Limb (tissue), 2 donors: ENCODE results near the gene MAGI2.

ENCODE experiments used
- DNase-seq, 2 donors: peaks; one replicate each; pipeline ENCODE4 v3.0.0-alpha.2; 2016; ENCODE audit errors: extremely low spot score in 2 of 2

The MAGI2 gene

DNA sequence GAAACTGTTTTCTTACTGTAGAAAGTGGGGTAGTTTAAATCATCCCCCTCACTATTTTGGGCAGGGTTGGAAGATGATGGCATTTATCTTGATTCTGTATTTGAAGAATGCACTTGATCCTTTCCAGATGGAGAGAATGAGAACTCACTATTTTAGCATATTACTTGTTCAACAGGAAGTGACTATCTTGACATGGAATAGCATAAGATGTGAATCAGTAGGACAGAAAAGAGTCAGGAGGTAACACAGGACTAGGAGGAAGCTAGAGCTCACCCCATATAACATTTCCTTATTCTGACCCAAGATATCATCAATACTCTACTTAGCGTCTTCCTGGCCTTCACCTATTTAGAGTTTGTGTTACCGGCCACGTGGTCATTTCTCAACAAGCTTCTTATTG, 1254.7 kb downstream of the MAGI2 start:
- no peak for DNase-seq

DNA sequence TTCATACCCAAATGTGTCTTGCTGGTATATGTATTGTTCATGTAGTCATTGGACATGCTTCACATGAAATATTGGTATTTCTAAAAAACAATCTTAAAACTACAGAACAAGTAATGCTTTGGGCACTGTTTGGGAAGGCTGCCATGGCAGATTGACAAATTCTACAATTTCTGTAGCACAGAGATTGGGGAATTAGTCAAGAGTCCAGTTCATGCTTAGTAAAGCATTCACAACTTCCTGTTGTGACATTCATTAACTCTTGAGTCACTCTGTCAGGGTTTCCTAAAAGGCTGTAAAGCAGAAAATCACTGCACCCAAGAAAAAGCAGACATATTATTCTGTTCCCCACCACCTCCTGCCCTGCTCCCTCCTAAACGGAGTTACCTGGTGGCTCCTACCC, 1256.0 kb downstream of the MAGI2 start:
- no peak for DNase-seq

DNA sequence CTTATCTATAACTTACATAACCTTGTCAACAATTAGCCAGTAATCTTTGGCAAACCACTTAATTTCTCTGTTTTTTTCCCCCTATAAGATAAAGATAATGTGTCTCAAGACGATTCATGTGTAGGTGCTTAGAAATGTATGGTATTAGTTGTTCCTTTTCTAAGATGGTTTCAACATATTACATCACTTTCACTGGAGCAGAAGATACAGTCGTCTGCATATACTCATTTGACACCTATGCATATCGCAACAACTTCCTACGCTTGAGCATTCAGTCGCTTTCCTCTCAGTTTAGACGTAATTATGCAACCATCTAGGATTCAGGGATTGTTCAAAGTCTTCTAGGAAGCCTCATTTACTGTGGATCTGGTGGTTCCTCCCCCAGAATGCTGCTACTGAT, 1258.2 kb downstream of the MAGI2 start:
- DNase-seq, result no peak

DNA sequence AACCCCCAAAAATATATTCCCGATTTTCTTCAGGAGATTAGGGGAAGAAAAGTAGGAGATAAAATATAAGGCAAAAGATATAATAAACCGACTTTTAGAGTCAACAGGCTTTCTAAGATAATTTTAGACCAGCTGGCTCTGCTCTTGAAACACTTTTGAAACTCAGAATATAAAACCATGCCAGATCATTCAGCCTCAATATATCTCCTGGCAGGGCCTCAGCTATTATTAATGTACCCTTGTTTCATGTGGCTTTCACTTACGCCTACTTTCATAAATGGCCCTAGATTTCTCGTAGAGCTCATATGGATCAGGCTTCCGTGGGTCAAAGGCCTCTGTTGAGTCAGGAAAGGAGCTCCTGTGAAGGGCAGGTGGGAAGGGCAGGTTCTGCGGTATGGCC, 1258.9 kb downstream of the MAGI2 start:
- no peak for DNase-seq

DNA sequence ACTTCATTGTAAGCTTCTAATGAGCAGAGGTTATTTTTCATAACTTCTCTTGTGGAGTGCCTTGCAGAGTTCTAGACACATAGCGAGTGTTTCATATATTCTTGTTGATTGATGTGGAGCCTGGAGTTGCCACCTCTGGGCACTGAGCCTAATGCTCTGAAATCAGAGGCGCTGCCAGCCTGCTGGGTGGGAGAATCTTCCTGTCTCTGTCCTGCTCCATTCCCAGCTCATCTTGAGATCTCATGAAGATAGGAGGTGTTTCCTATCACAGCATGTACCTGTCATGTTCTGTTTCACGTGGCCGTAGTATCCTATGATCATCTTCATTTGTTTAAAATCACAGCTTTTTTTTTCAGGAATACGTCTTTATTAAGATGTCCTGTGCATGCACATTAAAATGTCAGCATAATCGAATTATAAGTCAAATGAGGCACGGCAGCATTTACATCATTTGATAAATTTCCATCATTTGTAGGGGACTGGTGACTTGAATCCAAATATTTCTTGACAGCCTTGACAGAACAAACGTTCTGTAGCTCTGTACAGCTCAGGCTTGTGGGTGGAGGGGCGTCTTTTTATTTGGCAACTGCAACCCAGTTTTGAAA, 1261.9 kb downstream of the MAGI2 start:
- no peak for DNase-seq

DNA sequence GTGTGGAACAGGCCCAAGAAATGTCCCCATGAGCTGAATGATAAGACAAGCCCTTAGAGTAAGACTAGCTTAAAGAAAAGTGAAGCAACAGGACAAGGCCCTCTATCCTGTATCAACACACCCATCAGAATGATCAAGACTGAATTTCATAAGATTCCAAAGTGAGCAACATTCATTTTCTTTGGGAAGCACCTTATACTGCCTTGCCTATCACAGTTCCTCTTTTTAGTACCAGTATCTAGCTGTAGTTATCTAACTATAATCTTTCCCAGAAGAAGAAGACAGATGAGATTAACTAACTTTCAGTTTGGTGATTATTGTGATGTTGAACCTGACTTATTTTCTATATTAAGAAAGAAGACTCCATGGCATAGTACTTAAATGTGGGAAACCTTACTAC, 1263.7 kb downstream of the MAGI2 start:
- DNase-seq, result no peak

DNA sequence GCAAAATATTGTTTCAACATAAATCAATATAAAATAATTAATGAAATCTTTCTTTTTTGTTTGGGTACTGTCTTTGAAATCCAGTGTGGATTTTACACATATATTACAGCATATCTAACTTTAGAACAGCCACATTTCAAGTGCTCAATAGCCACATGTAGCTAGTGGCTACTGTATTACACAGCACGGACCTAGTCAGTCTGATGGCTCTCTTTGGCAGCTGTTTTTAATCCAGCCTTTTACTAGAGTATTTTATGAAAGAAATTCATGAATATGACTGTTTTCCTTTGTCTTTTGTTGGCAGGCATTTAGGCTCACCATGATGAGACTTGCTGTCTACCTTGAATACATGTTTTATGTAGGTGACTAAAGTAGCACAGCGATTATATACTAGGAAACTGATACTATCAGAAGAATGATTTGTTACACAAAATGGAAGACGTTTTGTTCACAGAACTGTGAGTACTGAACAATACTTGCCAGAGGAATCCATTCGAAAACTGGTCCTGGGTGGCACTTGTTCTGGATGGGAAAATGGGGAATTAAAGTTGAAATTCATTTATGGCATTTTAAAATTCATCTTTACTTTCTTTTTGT, 1268.2 kb downstream of the MAGI2 start:
- no peak for DNase-seq

DNA sequence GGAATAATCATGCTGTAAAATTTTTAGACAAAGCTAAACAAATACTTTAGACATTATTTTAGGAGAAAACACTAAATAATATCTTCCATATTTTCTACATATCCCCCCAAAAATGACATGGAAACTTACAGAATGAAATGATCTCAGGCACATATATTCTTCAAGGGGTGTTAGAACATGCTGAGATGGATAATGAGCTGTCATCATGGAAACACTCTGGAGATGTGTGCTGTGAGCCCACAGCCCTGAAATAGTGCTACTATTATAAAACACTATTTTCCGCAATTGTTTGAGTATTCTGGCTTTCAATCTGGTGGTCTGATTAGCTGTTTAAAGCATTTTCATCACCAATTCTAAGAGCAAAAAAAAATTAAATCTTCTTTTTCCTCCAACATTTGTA, 1269.2 kb downstream of the MAGI2 start:
- DNase-seq, result no peak

DNA sequence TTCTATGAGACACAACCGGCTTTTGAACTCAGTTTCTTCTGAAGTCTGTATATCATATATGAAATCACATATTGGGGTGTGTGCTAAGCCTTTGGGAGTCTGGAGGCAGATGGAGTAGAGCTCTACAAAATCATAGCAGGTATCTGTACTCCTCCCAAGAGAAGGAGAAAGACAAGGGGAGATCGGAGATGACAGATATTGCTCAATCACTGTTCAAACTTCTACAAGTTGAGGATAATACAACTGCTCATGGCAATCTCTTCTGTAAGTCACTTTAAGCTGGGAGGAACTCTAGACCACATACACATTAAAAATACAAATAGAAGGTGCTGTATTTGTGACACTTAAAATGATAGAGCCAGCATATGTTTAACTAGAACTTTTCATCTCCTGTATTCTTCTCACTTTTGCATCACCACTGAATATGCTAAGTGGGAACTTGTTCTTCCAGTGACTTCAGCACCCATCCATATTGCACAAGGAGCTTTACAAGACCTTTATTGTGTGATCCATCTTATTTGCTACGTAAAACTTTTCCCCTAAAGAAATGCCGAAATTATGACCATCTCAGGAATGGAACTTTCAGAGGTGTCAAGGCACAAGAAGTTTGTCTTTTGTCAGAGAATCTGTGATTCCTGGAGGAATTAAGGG, 1273.5 kb downstream of the MAGI2 start:
- no peak for DNase-seq

DNA sequence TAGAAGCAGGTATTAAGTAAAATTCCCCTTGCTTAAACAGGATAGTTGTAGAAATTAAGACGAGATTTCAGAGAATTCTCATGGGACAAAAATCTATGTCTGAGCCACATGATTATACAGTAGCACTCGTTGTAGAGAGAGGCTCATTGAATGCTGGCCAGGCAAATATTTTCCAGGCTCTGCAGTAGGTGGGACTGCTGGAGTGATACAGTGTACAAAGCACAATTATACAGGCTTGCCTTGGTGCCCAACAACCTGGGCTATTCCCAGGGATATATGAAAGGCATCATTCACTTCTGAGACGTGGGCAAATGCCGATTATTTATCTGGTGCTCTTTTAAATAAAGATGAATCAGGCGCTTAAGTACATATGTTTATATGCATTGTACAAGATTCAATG, 1274.3 kb downstream of the MAGI2 start:
- no peak for DNase-seq

DNA sequence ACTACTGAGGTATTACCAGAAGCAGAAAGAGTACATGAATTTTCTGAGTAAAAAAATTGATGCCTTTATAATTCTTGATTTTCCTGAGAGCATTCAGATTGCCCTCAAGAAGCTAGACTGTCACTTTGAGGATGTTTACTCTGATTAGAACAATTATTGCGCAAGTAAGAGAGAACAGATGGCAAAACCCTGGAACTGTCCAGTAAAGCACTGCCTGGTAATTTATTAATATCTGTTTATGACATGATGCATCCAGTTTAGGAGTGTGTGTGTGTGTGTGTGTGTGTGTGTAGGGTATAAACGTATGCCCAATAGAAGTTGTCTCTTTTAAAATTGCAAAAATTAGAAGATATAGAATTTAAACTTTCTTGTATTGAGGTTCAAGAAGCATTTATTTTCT, 1275.1 kb downstream of the MAGI2 start:
- DNase-seq, result no peak

DNA sequence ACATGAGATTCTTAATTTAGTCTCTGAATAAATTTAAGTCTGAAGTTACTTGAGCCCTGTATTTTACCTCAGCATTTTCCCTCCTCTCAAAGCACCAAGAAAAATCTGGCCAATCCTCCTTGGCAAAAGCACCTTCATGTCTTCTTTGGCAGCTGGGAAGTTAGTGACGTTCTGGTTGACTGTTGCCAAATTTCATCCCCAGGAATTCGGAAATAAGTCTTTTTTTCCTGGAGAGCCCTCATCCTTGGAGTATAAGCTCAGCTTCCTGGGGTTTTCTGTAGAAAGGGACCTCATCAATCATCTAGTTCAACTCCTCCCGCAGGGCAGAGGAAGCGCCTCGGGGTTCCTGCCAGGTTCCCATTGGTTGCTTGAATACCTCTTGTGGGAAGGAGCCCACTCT, 1277.3 kb downstream of the MAGI2 start:
- DNase-seq, result peak in 1 of 2 donors; percentile 64

DNA sequence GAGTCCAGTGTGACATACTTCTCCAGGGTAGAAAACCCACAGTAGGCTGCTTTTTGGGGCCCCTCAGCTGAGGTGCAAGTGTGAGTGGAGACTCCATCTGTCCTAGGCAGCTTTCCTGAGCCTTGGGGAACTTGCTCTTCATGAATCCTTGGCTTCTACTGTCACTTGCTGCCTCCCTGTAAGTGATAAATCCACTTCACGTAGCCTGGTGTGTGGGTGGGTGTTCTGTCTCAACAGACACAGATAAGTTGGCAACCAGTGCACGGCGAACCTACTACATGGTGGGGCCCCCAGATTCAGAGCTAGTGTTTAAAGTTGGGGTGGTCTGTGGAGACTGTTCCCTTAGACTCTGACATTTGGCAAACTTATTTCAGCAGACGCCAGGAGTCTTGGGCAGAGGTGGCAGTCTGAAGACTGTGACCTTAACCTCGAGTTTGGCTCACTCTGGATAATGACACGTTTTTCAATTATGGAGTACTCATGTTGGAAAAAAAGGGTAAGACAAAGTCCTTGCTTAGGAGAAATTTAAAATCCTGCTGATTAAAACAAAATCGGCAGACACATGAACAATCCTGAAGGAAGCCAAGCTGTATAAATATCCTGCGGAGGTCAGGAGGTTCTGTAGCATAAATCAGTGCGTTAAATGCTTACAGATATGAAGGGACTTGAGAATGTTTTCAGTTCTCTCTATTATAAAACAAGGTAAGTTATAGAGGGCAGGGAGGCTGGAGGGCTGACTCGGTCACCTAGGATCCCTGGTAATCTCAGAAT, 1278.0 kb downstream of the MAGI2 start:
- DNase-seq, result no peak

DNA sequence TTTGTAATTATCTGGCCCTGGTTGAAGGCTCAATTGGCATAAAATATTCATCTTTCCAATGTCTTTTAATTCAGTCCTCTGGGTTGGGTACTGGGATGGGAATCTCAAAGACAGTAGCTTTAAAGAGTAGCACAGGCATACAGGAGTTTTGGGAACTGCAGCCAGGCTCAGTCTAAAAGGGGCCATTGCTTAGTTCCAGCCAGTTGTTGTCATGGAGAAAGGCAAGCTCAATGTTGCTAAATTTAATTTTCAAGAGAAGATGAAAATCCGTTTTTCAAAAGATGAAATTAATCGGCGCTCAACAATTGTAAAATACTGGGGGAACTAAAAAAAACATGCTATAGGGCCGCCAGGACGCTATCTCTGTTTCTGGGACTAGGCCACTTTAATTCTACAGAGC, 1279.8 kb downstream of the MAGI2 start:
- DNase-seq, result no peak

DNA sequence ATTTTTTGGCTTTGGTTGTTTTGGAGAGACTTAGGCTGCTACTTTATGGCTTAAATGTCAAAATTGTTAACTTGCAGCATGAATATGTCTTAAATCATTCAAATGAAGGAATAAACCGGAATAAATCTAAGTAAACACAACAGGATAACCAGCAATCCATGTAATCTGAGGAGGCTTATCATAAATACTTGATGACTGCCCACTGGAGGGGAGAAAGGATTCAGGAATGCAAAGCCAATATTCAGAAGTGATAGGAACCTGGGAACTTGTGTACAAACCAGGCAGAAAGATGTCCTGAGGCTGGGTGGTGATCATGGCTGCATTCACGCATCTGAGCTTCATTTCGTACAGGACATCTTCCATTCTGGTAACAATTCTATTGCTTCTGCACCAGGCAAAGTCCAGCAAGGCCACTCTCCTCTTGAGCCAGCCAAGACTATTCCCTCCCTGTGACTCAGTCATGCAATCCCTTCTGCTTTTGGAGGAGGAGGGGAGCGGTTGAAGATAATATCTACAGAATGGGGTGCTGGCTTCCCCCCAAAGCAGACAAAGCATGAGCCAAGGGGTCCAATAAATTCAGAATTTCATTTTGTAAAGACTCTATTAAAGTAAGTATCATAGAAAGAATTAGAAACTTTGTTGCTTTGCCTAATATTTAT, 1280.4 kb downstream of the MAGI2 start:
- DNase-seq, result no peak

DNA sequence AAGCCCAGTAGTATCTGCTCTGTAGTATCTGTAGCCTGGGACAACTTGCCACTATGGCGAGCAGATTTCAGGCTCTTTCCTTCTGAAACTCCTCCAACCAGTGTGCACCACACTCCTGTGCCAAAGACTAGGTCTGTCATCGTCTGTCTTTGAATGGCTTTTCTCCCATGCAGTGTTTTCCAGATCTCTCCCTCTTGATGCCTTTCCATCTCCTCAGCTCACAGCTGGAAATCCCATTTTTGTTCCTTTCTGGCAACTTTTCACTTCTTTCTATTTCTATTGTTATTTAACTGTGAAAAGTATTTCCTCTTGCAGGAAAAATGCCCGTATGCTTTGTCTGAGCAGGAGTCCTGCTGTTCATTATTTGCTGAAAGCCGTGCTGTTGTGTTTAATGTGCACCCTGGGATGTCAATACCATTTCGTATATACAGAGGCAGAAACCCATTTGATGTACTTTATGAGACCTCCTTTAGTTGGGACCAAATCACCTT, 1281.2 kb downstream of the MAGI2 start:
- DNase-seq, result peak in 1 of 2 donors; percentile 50

DNA sequence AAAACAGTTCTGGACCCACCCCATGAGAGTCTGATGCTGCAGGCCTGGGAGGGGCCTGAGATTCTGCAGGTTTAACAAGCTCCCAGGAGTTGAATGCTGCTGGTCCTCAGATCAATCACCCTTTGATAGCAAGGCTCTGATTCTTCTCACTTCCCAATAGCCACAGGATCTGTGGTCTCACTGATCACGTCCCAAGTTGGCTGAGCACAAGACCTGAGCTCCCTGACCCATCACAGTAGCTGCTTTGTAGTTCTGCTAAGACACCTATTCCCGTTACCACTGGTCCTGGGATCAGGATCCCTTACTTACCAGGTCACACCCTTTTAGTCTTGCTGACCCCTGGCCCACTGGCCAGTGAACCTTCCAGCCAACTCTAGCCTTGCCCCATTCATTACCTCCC, 1282.1 kb downstream of the MAGI2 start:
- no peak for DNase-seq

DNA sequence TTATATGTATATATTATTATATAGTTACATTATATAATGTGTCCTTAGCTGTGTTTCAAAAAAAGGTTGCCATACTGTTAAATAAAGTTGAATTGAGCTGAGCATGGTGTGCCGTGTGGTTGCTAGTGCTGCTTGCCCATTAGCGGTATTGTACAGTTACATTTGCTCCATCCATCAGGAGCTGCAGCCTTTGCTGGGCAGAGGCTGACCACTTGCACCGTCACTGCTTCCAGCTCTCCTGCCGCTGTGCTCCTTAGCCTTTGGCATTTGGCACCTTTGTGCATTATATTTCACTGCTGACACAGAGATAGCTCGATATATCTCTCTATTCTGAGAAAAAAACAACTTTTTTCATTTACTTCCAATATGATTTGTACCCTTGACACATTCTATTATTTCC, 1282.7 kb downstream of the MAGI2 start:
- no peak for DNase-seq

DNA sequence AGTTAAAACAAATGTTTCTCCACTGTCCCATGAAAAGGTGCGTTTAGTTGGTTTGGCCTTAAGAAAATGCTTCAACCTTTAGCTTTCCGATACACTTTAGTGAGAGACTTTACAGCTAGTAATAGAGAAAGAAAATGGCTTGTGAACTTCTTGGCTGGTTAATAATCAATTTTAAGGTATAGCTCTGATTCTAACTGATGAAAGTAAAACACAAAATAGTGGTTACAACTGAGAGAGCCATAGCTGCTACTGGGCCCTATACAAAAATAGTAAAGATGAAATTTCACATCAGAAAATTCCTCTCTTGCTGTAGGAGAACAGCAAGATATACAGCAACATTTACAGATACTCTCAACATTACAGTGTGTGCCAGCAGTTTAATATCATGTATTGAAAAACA, 1283.5 kb downstream of the MAGI2 start:
- no peak for DNase-seq

DNA sequence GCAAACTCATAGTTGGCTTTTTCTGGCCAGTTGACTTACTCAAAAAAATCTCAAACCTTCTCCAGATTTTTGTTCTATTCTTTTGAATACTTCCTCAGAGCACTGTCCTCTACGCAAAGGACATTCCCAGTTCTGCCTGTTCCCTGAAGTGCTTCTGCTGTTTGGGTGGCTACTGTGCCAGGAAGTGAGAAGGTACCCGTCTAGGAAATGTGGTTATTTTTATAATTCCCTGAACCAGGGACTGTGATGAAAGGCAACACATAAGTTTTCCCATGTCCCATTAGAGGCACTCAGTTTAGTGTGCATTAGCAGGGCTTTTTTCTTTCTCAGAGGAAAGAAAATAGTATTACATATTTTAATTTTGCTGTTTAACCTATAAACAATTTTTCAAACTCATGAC, 1284.6 kb downstream of the MAGI2 start:
- DNase-seq, result no peak

DNA sequence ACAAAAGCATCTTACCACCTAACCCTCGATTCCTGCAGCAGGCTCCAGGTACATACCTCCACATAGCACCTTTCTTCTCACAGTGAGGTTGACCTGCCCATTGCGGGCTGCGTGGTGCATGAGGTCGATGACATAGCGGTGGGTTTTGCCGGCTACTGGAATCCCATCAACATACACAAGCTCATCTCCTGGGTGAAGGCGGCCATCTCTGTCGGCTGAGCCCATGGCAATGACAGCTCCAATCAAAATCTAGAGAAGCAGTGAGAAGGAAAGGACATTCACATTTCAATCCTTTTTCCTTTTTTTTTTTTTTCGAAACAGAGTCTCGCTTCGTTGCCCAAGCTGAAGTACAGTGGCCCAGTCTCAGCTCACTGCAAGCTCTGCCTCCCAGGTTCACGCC, 1285.6 kb downstream of the MAGI2 start:
- DNase-seq, result no peak

DNA sequence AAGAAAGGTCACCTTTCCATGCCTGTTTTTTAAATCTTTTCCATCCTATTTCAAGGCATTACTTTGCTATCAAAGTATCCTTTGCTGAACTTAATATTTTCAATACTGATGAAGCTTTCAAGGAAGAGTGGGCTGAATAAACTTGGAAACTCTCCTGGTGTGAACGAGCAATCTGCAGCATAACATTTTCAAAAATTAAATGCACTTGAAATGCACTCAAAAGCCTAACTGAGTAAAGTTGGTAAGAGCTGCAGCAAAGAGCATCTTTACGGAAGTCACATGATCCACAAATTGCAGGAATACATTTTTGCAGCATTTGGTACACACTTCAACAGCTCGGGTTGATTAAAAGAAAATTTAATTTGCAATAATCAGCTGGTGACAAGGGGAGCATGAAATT, 1287.6 kb downstream of the MAGI2 start:
- no peak for DNase-seq
